SIG-M5 treated with dmso at 0.1 percent for 504 hours (cell line): ENCODE results near the gene BLACAT1.
"Not testable (repeated sequence)": the region's sequence is repeated elsewhere in the genome, so short reads cannot be mapped to it uniquely, and the experiment has no call there.

Experiments
- DNase-seq: peaks from one replicate; lab custom pipeline; 2025; ENCODE audit not compliant: unreplicated experiment; lab: John Stamatoyannopoulos, UW

BLACAT1 gene

DNA sequence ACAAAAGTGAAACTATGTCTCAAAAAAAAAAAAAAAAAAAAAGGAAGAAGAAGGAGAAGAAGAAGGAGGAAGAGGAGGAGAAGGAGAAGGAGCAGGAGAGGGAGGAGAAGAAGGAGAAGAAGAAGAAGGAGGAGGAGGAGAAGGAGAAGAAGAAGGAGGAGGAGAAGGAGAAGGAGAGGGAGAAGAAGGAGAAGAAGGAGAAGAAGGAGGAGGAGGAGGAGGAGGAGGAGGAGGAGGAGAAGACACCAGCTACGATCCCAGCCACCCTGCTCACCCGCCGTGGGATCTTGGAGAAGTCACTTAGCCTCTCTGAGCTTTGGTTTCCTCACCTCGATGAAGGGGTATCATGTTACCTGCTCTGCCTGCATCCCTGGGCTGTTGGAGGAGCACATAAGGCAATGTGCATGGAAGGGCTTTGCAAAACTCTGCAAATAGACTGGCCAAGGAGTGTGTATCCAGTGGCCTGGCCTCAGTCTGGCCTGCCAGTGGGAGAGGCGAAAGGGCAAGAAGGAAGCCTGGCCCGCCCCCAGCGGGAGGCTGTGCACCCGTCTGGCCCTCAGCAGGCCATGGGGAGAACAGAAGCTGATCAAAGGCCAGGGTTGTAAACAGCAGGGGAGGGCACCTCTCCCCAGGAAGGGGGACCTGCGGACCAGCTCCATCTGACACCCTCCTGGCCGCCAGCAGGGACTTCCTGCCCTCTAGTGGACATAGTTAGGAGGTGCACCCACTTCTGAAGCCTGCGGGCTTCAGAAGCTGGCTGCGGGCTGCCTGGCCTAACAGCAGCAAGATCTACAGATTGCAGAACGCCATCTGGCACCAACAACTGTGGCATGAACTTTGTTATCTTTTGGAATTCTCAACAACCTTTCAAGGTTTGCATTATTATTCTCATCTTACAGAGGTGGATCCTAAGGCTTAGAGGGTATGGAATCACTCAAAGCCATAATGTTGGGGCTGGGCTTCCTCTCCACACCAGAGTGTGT, 29.4 kb upstream of the BLACAT1 start:
- peak; percentile 65 for DNase-seq

DNA sequence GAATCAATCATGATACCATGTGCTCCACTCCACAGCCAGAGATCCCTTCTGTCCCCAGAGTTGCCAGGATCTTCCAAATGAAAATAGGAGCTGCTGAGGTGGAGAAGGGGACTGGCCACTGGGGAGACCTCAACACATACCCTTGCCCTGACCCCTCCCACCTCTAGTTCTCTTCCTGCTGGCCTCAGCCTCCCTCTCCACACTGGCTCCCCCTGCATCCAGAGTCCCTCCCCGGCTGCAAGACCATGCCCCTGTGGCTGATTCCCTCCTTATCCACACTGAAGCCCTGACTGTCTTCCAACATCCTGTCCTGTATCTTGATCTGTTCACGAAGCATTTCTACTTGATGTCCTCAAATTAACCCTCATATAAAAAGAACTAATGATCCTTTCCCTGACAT, 27.5 kb upstream of the BLACAT1 start:
- no peak for DNase-seq

DNA sequence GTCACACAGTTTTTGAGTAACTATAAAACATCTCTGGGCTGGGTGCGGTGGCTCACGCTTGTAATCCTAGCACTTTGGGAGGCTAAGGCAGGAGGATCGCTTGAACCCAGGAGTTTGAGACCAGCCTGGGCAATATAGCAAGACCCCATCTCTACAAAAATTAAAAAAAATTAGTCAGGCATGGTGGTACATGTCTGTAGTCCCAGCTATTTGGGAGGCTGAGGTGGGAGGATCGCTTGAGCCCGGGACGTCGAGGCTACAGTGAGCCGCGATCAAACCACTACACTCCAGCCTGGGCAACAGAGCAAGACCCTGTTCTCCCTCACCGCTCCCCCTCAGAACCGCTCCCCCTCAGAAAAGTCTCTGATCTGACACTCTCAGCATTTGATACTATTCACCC, 26.7 kb upstream of the BLACAT1 start:
- not testable (repeated sequence) for DNase-seq

DNA sequence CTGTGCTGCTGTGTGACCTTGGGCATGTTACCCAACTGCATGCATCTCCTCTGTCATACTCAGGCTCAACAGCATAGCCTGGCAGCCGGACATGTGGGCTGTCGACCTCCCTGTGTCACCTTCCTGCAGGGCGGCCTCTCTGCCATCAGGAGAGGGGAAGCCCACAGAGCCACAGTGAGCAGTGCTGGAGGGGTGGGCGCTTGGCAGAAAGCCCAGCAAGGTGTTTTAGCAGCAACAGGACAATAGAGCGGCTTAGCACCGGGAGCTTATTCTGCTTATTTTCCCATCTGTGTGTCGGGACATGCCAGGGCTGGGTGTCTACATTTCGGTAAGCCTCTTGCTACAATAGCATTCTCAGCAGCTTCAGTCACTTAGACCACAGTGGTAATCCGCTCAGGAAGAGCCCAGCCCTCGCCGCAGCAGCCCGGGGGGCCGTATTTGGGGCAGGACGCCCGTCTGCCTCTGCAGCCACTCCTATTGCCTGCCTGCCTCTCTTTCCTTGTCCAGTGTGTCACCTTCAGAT, 25.8 kb upstream of the BLACAT1 start:
- no peak for DNase-seq

DNA sequence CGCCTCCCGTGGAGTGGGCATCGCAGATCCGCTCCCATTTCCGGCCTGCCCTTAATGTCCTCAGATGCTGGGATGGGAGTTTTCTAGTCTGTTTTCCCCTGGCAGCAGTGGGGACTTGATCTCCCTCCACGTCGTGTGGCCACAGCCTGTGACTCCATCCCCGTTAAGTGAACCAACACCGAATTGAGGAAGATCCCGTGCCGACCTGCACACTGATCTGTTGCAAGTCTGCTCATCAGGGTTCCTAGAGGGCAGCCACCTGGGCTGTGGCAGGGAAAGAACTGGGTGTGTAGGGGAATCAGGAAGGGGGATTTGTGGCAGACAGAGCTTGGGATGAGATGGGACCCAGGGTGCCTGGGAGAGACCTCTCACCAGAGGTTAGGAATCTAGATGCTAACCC, 25.4 kb upstream of the BLACAT1 start:
- DNase-seq, result no peak

DNA sequence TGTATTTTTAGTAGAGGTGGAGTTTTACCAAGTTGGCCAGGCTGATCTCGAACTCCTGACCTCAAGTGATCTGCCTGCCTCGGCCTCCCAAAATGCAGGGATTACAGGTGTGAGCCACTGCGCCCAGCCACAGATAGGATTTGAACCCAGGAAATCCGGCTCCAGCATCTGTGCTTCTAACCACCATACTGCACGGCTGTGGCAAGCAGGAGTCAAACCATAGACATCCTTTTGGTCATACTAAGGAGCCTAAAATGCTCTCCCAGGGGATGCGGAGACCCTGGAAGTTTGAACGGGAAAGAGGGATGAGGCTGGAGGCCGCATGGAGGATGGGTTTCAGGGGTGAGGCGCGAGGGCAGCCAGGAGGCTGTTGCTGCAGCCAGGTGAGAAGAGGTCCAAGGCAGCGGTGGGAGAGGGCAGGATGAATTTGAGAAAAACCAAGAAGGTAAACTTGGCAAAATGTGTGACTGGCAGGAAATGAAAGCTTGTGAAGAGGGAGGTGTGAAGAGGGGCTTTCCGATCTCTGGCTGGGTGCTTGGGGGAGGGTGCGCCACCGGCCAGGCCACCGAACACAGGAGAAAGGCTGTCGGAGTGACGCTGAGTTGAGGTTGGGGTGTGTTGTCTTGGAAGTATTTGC, 24.6 kb upstream of the BLACAT1 start:
- DNase-seq, result no peak

DNA sequence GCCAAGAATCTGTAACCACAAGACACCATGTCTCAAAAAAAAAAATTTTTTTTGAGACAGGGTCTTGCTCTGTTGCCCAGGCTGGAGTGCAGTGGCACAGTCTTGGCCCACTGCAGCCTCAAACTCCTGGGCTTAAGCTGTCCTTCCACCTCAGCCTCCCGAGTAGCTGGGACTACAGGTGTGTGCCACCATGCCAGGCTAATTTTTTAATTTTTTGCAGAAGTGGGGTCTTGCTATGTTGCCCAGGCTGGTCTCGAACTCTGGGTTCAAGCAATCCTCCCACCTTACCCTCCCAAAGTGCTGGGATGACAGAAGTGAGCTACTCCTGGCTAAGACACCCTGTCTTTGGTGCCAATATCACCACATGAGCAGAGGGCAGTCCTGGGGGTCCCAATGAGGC, 23.1 kb upstream of the BLACAT1 start:
- not testable (repeated sequence) for DNase-seq

DNA sequence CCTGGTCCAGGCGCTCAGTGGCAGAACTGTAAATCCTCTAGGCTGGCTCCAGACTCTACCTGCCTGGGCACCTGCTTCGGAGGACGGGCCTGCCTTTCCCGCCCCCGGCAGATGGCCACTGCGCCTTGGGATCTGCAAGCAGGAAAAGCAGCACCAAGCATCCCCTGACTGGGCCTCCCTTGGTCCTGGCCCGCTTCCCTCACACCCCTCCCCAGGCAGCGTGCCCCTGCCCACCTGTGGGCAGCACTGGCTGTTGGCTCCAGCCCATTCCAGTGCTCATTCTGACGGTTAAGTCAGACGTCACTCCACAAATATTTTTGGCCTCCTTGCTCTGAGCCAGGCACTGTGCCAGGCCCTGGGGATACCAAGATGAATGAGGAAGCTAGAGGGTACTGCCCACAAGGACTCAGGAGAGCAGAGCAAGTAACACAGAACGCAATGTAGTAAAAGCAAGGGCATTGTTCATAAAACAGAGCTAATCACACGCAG, 22.0 kb upstream of the BLACAT1 start:
- DNase-seq, result peak; percentile 58

DNA sequence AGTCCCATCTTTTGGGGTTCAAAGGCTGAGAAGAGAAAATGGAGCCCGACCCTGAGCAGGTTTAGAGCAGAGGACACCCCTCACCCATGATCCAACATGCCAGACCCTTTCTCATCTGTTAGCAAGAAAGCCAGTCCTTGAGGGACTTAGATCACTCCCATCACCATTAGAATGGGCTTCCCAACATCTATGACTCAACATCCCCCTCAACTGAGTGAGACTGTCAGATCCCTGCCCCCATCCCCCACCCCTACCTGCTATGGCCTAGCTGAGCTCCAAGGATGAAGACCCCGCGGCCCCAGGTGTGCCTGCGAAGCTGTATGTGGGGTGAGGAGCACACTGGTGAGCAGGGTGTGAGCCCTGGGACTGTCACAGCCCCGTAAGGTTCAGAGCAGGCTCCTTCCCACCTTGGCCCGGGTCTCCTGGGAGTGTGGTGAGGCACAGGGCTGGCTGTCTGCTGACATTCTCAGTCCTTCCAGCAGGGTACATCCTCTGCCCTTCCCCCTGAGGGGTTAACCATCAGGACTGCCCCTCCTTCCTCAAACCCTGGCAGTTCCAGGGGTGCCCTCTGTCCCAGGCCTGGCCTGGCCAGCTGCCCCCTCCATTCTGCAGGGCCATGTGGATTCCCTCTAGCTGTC, 21.4 kb upstream of the BLACAT1 start:
- DNase-seq, result no peak

DNA sequence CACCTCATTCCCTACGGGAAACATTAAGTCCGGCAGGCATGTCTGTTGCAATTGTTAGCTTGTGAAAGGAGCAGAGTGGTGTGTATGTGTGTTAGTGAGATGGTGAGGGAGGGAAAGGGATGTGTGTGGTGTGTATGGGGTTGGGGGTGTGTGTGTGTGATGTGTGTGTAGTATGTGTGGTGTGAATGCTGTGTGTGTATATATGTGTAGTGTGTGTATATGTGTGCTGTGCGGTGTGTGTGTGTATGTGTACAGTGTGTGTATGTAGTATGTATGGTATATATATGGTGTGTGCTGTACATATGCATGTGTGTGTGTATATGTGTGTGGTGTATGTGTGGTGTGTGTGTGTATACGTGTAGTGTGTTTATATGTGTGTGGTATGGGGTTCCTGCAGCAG, 20.8 kb upstream of the BLACAT1 start:
- DNase-seq, result no peak

DNA sequence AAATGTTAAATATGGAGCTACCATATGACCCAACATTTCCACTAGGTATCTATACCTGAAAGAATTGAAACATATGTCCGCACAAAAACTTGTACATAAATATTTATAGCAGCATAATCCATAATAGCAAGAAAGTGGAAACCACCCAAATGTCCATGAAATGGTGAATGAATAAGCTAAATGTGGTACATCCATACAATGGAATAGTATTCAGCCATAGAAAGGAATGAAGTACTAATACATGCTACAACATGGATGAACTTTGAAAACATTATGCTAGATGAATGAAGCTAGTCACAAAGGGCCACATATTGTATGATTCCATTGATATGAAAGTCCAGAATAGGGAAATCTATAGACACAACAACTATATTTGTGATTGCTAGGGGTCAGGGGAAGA, 20.0 kb upstream of the BLACAT1 start:
- no peak for DNase-seq

DNA sequence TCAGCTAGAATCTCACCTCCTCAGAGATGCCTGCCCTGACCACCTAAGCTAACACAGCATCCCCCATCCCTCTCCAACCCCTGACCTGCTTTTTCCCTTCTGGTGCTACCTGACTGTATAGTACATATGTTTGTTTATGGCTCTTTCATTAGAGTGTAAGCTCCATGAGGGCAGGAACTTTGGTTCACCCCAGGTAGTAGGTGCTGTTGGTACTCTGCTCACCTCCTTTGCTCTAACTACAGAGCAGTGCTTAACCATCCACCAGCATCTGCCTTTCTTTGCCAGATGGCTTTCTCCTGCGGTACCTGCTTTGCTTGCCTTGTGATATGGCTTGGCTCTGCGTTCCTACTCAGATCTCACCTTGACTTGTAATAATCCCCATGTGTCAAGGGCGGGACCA, 18.7 kb upstream of the BLACAT1 start:
- DNase-seq, result no peak

DNA sequence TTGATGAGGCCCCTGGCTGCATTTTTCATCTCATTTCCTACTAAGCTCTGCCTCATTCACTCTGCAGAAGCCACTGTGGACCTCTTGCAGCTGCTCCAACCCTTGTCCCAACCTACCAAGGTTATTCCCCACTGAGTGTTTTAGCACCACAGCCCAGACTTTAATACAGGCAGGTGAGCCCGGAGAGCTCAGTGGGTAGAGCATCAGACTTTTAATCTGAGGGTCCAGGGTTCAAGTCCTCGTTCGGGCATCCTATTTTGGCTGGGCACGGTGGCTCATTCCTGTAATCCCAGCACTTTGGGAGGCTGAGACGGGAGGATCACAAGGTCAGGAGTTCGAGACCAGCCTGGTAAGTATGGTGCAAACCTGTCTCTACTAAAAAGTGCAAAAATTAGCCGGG, 18.1 kb upstream of the BLACAT1 start:
- no peak for DNase-seq

DNA sequence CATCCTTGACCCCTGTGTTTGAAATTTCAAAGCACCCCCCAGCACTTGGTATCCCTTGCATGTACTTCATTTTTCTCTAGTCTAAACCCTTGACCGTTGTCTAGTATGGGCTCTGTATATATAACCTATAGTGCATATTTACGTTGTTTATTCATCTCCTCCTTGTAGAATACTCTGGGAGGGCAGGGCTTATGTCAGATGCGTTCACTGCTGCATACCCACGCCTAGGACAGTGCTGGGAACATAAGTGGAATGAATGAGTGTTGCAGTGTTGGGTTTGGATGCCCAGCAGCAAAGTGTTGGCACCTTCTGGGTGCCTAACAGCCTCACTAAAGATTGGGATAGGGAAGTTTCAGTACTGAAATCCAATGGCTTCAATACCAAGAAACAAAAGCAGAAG, 17.6 kb upstream of the BLACAT1 start:
- DNase-seq, result no peak

DNA sequence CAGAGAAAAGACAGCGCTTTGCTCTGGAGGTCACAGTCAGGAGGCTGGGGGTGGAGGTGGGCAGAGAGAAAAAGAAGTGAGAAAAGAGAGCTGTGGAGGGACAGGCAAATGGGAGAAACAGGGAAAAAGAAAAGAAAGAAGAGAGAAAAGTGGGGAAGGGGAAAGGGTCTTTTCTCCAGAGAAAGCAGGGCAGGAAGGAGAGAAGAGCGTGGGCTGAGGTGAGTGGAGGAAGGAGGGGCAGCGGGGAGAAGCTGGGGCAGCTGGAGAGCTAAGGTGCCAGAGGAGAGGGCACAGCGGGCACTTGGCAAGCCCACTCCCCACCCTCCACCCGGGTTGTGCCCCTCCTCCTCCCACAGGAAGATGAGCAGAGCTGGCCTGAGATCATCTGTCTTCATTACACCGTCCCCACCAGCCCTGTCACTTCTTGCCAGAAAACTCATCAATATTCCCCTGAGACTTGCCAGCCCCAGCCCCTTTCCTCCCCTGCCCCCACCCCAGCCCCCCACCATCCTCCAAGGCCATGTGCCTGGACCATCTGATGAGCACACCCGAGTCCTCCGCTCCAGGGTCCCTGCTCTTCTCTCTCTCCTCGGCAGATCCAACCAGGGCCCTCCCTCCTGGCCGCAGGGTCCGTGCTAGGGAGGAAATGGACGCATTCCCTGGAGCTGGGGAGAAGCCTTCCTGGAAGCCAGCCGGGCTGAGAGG, 17.0 kb upstream of the BLACAT1 start:
- no peak for DNase-seq

DNA sequence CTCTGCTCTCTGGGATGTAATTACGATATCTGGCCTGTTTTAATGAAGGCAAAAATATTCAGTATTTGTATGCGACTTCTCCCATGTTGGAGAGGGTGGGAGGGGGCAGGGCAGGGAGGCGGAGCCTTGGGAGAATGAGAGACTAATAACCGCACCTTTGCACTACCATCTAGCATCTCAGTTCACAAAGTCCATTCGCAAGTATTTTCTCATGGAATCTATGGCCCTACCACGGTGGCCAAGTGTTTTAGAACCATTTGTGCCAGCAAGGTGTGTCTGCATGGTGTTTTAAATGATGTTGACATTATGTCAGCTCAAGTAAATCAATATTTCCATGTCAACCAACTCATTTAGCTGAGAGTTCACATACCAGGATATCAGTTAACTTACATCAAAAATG, 14.3 kb upstream of the BLACAT1 start:
- no peak for DNase-seq

DNA sequence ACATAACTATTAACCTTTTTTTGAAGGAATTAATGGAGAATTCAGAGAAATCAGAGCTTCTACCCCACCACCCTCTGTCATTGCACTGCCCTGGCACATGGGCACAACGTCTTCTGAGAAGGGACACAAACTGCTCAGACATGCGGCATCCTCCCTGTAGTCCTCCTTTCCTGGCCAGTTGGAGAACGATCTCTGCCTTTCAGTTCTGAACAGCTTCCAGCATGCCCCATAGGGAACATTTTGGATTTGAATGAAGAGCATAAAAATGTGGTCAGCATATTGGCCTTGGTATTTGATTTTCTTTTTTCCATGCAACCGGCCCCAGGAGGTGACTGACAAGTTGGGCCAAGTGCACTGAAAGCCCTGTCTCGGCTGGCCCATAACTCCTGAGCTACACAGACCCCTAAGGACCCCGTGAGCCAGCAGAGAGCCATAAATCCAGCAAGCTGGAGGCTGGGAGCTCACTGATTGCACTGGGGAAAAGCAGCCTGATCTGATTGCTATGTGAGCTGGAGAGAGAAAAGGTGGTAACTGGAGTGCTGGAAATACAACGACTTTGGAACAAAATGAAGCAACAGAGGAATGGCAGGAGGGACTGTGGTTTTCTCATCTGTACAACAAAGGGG, 10.9 kb upstream of the BLACAT1 start:
- DNase-seq, result no peak

DNA sequence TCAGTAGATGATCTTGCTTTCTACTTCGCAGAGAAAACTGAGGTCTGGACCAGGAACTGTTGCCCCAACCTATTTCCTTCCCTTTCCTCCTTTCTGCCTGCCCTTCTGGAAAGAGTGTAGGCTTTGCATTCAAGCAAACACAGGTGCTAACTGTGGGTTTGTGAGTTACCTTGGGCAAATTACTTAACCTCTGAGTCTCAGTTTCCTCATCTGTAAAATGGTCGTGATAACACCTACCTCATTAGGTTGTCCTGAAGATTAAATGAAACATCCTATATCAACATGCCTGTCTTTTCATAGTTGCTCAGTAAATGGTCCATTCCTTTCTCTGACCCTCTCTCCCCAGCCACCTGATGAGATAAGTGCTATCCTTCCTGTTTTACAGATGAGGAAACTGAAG, 9.5 kb upstream of the BLACAT1 start:
- DNase-seq, result no peak

DNA sequence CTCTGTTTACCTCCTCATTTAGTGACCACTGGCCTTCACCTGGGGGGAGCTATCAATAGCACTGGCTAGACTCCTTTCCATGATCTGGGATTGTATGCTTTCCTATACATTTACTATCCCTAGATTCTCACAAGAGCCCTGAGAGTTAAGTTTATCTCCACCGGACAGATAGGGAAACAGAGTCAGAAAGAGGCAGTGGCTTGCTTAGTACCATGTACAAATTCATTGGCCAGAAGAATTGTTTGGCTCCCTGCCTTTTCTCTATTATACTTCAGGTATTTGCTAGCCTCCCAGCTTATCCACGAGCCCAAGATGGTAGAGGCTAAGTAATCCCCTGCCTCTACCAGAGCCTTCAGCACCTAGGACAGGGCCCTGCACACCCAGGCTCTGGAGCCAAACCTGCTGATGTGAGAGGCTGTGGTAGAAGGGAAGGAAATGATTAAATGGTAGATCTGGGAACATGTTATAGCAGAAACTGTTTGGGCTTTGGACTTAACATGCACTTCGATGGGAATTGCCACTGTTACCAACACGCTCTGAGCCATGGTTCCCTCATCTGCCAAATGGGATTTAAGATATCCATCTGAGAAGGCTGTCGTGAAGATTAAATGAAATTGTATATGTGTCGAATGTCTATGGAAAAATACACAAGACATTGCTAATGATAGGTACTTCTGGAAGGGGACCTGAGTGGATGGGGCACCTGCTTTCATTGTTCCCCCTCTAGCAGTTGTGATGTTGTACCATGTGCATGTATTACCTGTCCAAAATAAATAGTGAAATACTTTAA, 3.1 kb upstream of the BLACAT1 start:
- peak; percentile 68 for DNase-seq
